Left lobe of liver (tissue), 2 donors: Measurements from ENCODE around the gene RPH3AL. TPM values are rescaled to one million over a fixed set of nuclear protein-coding genes. Genes with fewer than 3 reads are reported as not detected.
"Not testable (repeated sequence)": the region's sequence is repeated elsewhere in the genome, so short reads cannot be mapped to it uniquely, and the experiment has no call there.

Experiments used
- ATAC-seq: fragments of 200-7000 bp; cut with Tn5 transposase; one replicate; pipeline ENCODE4 v1.9.1; 2020; ENCODE audit warnings: mild to moderate bottlenecking, moderate library complexity
- DNase-seq: peaks from one replicate; pipeline ENCODE4 v3.0.0-alpha.2; 2020; ENCODE audit warnings: low spot score
- total RNA-seq: library from RNA; stranded (reverse); gene quantifications from one replicate; pipeline ENCODE4 v1.2.1, GENCODE V29; 2021
- donor health status: DM: no; HTN: no; CAD: no; lungs with moderate emphysema.
- donor health status: DM: no; HTN: yes; CAD: no.

Gene RPH3AL
- total RNA-seq, 1 donor from 2014 or later: 87.4 TPM

DNA sequence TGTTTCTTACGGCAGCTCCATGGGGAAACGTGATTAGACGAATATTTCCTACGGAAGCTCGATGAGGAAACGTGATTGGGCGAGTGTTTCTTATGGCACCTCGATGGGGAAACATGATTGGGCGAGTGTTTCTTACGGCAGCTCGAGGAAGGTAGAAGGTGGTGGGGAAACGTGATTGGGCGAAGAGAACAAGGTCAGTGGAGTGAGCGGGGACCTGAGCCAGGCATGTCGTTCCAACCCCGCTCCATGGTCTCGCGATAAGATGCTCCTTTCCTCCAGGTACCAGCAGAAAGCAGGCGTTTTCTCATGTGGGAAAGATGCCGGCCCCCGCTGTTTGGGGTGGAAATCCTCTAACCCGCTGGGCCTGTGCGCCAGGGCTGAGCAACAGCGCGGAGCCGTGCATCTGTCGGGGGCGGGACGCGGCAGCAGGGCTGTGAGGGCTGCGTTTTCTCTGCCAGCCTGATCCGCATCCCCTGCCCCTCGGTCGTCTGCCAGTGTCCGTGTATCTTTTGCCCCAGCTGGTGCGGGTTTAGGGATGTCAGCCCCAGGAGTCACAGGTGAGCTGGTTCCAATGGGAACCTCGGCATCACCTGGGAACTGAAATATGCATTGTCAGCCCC, 145.6 kb downstream of the RPH3AL start:
- DNase-seq (no peak), ATAC-seq (no peak)

DNA sequence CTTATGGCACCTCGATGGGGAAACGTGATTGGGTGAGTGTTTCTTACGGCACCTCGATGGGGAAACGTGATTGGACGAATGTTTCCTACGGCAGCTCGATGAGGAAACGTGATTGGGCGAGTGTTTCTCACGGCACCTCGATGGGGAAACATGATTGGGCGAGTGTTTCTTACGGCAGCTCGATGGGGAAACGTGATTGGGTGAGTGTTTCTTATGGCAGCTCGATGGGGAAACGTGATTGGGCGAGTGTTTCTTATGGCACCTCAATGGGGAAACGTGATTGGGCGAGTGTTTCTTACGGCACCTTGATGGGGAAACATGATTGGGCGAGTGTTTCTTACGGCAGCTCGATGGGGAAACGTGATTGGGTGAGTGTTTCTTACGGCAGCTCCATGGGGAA, 146.1 kb downstream of the RPH3AL start:
- not testable (repeated sequence) for DNase-seq, ATAC-seq

DNA sequence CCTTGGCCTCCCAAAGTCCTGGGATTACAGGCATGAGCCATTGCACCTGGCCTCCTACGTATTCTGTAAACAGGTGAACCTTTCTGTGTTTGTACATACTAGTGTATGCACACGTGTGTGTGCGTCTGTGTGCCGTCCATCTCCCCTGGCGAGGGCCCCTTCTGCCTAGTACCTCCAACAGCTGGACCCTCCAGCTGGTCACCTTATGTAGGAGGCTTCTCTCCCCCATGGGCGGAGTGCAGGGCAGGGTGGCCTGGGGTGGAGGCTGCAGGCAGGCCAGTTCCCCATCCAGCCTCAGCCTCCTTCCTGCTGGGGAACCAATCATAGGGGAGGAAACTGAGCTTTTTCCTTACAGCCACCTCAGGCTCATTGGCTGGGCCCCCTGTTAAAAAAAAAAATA, 146.8 kb downstream of the RPH3AL start:
- ATAC-seq (peak; percentile 25), DNase-seq (no peak)

DNA sequence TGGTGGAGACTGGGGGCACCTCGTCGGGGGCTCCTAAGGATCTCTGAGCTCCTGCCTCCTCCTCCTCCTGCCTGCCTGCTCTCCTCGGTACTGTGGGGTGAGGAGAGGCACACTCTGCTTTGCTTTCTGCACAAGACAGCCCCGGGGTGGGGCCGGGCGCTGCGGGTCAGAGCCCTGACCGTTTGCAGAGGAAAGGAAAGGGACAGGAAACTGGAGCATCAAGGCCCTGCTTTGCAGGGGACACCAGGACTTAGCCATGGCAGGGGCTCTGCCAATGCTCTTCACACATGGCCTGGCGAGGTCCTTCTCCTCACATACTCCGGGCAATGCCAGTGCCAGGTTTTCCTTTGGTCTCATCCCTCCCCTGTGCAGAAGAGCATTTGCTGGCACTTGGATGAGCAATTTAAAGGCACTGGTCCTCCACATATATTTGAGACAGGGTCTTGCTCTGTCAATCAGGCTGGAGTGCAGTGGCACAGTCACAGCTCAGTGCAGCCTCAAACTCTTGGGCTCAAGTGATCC, 147.4 kb downstream of the RPH3AL start:
- ATAC-seq (peak; percentile 40), DNase-seq (no peak)

DNA sequence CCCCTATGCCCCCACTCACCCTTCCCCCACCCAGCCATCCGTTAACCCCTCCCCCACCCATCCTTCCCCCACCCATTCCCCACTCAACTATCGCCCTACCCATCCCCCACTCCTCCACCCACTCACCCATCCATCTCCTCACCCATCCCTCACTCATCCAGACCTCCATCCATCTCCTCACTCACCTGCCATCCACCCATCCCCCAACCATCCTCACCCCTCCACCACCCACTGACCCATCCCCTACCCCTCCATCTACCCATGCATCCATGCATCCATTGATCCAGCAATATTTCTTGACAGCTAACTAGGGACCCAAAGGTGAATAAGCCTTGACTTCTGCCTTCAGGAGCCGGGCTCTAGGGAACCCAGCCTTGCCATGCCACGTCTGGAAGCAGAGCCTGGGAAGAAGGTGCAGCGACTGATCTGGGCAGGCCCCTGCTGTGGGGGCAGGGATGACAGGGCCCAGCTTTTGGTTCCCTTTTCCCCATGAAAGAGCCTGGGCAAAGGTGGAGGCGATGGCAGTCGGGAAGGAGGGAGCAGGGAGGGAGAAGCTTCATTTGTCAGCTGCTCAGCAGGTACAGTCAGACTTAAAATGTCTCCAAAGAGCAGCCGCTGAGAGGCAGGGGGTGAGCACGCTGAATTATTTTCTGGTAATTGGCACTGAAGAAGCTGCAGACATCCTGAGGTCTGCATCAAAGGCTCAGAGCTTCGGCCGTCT, 148.0 kb downstream of the RPH3AL start:
- no peak for DNase-seq
- peak; percentile 2 for ATAC-seq

DNA sequence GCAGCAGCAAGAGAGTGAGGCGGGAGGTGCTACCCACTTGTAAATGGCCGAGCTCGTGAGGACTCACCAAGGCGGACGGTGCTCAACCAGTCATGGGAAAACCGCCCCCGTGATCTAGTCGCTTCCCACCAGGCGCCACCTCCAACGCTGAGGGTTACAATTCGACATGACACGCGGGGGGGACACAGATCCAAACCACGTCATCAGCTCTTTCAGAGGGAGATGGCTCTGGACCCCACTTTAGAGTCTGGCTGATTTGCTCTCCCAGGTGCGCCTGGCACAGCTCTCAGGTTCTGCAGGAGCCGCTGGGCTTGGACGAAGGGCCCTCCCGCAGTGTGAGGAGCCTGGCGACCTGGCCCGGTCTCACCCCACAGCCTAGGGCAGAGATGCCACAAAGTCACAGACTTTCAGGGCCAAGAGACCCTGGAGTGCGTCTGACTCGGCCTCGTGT, 150.1 kb downstream of the RPH3AL start:
- DNase-seq (no peak), ATAC-seq (peak; percentile 4)

DNA sequence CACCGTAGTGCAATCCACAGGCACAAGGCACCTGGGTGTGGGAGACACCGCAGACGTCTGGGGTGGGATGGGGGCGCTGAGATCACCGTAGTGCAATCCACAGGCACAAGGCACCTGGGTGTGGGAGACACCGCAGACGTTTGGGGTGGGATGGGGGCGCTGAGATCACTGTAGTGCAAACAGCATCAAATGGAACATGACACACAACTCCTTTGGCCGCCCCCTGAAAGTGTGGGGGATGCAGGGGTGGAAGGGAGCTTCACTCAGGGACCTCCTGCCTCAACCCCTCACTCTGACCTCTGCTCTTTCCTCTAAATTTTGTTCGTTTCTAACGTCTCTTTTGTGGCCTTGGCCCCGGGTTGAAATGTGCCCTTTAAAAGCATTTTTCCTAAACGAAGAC, 150.9 kb downstream of the RPH3AL start:
- ATAC-seq, DNase-seq: not testable (repeated sequence)

DNA sequence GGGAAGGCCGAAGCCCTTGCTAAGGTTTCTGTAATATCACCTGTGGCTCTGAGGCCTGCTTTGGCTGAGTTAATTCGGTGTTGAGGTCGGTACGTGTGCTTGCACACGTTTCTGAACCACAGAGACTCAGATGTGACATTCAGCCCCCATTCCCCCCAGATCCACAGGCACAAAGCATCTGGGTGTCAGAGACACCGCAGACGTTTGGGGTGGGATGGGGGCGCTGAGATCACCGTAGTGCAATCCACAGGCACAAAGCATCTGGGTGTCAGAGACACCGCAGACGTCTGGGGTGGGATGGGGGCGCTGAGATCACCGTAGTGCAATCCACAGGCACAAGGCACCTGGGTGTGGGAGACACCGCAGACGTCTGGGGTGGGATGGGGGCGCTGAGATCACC, 151.3 kb downstream of the RPH3AL start:
- DNase-seq, ATAC-seq: not testable (repeated sequence)

DNA sequence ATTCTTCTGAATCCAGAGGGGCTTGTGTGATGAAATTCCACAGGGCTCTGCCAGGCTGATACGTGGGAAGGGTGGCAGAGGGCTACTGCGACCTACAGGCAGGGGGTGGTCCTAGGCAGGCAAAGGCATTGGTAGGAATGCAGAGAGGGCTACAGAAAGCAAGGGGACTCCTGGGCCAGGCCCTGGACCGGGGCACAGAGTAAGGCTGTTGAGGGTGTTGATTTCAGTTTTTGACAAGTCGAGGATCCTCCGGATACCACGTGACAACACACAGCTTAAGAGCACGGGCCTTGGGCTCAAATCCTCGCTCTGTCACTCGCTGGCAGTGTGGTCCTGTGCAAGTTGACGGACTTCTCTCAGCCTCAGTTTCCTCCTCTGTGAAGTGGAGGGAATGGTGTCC, 152.0 kb downstream of the RPH3AL start:
- ATAC-seq: no peak
- DNase-seq: no peak

DNA sequence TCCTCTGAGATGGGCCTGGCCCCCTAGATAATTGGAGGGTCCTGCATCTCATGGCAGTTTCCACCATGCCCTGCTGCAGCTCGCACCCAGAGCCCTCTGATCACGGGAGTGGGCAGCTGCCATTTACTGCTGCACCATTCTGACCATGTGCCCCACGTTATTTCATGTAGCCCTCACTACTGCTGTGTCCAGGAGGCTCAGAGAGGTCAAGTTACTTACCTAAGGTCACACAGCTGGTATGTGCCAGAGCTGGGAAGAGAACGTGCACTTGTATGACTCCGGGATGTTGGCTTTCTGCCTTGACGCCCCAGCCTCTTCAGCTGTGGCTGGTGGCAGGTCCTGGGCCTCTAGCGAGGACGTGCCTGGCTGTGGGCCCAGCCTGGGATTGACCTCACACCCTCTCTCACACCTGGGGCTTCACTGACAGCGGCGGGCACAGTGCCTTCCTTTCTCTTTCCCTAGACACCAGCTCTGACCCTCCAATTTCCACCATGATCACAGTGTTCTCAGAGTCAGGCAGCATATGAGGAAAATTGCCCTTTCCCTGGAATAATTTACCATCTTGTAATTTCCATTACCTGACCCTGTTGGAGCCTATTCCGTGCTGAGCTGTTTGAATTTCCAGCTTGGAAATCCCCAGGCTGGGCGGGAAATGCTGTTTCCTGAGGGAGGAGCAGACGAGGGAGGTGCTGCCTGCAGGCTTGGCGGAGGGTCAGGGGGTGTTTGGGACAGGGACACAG, 152.6 kb downstream of the RPH3AL start:
- ATAC-seq (peak; percentile 63), DNase-seq (no peak)

DNA sequence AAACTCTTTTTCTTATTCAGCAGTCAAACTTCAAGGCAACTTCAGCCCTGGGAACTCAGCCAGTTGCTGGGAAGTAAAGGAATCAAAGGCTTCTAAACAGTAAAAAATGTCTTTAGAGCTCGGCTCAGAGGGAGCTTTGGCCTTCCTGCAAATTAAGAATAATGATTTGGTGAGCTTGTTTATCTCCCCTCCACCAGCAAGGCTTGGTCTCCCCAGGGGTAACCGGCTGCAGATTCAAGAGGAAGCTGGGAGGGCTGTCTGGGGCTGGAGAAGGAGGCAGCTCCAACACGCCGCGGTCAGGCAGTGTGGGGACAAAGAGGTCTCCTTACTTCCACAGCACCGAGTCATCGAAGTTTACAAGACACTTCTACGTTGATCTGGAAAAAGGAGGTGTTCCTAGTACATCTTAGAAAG, 153.4 kb downstream of the RPH3AL start:
- DNase-seq (no peak), ATAC-seq (no peak)

DNA sequence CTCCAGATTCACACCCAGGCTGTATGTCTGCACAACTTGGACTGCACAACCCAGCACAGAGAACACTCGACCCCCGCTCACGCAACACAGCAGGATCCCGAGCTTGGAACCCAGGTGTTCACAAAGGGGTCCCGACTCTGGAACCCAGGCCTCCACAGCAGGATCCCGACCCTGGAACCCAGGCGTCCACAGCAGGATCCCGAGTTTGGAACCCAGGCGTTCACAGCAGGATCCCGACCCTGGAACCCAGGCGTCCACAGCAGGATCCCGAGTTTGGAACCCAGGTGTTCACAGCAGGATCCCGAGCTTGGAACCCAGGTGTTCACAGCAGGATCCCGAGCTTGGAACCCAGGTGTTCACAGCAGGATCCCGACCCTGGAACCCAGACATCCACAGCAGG, 154.4 kb downstream of the RPH3AL start:
- not testable (repeated sequence) for DNase-seq, ATAC-seq

DNA sequence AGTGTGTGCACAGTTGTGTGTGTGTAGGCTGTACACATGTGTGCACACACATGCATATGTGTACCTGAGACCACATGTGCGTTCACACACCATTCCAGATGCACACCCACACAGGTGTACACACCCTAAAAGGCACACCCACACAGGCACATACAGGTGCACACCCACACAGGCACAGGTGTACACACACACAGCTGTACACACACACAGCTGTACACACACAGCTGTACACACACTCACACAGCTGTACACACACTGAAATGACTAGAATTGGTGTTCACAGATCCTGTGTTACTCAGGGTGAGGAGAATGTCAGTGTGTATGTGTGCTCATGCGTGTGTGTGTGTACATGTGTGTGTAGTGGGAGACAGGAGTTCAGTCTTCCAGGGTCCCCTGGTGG, 155.3 kb downstream of the RPH3AL start:
- ATAC-seq (no peak), DNase-seq (no peak)

DNA sequence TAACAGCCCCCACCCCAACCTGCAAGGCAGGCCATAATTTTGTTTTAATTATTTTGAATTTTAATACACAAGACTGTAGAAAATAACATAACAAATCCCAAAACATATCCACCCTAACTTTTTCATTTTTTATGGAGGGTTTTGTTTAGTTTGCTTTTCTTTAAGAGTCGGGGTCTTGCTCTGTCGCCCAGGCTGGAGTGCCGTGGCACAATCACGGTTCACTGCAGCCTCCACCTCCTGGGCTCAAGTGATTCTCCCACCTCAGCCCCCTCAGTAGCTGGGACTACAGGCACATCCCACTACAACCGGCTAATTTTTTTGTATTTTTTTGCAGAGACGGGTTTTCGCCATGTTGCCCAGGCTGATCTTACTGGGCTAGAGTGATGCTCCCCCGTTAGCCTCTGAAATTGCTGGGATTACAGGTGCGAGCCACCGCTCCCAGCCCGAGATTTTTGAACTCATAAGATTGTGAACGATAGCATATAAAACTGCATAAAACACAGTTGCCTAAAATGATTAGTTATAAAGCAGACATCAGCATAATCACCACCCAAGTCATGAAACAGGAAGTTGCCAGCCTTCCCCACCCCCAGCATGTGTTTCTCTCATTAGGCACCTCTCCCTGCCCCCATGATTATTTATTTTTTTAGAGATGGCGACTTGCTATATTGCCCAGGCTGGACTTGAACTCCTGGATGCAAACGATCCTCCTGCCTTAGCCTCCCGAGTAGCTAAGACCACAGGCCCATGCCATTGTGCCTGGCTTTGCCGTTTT, 157.6 kb downstream of the RPH3AL start:
- no peak for DNase-seq
- no peak for ATAC-seq

DNA sequence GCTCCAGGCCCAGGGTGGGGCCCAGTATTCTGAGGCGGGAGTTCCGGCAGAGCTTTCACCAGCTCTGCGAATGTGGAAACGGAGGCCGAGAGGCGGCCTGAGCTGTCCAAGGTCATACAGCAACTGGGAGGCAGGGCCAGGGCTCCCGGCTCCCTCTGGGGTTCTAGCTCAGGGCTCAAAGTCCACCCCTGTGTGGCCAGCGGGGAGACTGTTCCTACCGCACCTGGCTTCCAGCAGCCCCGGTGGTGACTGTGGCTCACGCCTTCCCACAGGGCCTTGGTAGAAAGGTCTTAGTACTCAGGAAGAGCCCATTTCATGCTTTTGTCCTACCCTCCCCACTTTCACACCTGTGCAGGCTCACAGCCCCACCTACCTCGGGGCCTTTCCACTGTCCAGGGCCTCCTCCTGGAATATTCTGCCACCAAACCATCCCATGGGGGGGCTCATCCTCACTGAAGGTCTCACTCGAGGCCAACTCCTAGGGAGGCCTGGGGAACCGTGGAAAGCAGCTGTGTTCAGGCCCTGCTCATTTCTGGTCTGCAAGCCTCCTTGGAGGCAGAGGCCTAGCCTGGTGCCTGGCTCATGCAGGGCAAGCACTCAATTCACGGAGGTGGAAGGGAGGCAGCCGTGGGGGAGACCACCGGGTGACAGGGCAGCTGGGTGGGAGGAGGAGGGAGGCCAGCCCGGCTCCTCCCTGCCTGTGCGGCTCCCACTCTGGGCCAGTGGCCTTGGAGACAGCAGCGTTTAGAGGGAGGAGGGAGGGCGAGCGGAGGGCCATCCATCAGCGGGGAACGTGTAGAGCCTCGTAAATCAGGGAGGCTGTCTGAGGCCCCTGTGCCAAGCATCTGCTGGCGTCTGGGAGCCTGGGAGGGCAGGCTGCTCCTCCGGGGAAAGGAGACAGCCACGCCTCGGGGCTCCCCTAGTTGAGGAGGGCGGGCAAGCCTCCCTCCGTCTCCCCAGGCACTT, 158.5 kb downstream of the RPH3AL start:
- no peak for DNase-seq

DNA sequence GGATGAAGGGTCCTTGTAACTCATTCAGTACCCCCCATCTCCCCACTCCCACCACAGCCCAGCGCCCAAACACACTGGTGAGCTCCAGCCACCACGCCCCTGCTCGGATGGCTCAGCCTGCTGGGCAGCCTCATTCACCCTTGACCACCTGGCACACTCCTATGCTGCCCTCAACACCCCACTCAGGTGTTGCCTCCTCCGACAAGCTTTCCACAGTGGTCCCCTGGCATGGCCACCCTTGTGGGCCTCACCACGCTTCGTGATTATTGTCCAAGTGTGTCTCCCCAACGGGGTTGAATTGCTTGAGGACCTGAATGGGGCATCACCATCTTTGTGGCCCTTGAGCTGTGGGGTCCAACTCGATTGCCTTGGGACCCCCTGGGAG, 159.2 kb downstream of the RPH3AL start:
- DNase-seq (no peak), ATAC-seq (no peak)

More for the DNA sequence above, 158.5 kb downstream of the RPH3AL start:
- ATAC-seq: peak; percentile 73

DNA sequence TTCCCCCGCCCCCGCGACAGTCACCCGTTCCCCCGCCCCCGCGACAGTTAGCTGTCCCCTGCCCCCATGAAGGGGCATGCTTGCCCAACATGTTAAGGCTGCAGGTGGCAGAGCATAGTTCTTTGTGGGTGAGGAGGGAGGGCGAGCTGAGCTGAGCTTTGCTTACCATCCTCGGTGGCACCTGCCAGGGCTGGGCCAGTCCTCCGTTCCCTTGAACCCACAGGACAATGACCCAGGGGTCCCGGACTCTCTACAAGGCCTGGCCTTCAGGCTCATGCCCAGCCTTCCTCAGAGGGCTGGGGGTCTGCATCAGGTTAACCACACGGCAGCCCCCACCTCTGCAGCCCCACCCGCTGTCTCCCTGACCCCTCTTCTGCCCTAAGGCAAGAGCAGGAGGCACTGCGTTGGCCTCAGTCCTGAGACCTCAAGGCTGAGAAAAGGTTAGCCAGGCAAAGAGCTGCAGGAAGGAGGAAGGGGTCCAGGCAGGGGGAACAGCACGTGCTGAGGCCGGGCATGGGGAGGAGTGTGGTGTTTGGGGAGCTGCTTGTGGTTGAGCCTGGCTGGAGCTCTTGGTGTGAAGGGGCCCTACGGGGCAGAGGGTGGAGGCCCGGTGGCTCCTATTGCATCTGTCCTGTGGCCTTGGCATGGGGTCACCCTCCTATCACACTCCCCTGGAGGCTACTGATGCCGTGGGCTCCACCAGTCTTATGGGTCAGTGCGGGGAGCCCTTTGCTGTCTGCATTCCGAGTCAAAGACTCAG, 159.8 kb downstream of the RPH3AL start:
- ATAC-seq (no peak), DNase-seq (no peak)

DNA sequence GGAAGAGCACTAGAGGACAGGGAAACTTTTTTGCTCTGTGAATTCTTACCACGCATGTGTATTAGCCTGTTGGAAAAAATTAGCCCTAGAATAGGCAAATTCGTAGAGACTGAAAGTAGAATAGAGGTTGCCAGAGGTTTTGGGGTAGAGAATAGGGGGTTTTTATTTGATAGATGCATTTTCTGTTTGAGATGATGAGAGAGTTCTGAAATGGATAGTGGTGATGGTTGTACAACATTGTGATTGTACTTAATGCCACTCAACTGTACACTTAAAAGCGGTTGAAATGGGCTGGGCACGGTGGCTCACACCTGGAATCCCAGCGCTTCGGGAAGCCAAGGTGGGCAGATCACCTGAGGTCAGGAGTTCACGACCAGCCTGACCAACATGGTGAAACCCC, 163.2 kb downstream of the RPH3AL start:
- ATAC-seq (no peak), DNase-seq (no peak)

DNA sequence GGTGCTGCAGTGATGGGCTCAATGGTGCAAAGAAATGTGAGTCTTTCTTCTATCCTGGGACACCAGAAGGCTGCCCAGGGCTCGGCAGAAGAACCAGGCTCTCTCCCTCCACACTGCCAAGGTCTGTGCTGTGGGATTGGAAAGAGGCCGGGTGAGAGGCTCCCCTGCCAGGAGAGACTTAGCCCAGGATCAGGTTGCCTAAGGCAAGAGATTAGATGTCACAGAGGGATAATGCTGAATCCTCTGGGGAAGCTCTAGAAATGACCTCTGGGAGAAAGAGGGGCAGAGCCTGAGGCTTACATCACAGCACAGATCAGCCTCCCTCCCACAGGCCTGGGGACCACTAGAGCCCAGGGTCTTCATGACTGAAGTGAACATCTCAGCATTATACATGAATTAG, 165.5 kb downstream of the RPH3AL start:
- ATAC-seq (no peak), DNase-seq (no peak)
